Measurements from ENCODE around the gene HMX1. TPM values are rescaled to one million over a fixed set of nuclear protein-coding genes. Genes with fewer than 3 reads are reported as not detected.

HMX1 gene
- total RNA-seq, 1 donor = not detected

DNA sequence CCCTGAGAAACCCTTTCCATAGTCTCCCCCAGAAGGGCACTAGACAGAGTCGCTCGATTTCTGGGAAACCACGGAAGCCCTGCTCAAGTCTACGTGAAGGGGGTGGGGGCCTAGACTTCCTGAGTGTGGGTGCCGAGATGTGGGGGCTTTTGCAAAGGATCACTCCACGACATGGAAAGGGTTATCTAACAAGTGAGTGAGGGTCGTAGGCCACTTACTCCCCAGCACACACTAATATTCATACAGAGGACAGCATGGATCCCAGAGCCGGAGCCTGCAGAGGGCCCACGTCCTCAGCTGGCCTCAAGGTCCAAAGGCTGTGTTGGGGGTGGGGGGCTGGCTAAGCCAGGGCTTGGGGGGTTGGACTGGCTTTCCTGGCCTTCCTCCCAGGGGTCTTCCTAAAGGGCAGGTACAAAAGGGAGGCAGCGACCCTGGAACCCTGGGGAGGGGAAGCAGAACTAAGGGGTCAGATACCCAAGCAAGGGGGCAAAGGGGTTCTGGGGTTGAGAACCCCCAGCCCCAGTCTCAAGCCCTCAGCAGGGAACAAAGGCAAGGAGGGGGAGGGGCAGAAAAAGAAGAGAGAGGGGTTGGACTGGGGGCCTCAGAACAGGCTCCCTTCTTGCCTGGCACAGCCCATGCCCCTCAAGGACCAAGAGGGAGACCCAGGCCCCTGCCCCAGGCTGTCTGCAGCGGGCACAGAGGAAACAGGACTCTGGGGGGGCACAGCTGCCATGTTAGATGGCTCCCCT lies 1.6 kb downstream of the HMX1 start:
- TF ChIP-seq, protein P1, sequence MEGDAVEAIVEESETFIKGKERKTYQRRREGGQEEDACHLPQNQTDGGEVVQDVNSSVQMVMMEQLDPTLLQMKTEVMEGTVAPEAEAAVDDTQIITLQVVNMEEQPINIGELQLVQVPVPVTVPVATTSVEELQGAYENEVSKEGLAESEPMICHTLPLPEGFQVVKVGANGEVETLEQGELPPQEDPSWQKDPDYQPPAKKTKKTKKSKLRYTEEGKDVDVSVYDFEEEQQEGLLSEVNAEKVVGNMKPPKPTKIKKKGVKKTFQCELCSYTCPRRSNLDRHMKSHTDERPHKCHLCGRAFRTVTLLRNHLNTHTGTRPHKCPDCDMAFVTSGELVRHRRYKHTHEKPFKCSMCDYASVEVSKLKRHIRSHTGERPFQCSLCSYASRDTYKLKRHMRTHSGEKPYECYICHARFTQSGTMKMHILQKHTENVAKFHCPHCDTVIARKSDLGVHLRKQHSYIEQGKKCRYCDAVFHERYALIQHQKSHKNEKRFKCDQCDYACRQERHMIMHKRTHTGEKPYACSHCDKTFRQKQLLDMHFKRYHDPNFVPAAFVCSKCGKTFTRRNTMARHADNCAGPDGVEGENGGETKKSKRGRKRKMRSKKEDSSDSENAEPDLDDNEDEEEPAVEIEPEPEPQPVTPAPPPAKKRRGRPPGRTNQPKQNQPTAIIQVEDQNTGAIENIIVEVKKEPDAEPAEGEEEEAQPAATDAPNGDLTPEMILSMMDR (IDR thresholded peaks at IDR 0.05; ENCODE audit: extremely low read depth, low read depth, low read length) = no peak
- no peaks in the 10 kb centered on the region for H3K79me2 ChIP-seq (ENCODE audit: insufficient read depth, low read length)
- peaks cover 70% of the 10 kb centered on the region for H3K27me3 ChIP-seq (ENCODE audit: insufficient read depth, low read length)
- no peak overlapping the region for H2AFZ ChIP-seq (ENCODE audit: low read length)
- H3K9me3 ChIP-seq (ENCODE audit: low read depth, low read length) = no peaks in the 10 kb centered on the region
- H3K27ac ChIP-seq (ENCODE audit: low read depth, low read length) = no peak overlapping the region
- no peak overlapping the region for H3K4me3 ChIP-seq (ENCODE audit: insufficient read depth, low read length)
- DNase-seq (ENCODE audit: insufficient read length, low spot score, missing footprints) = no peak
- no peaks in the 10 kb centered on the region for H3K36me3 ChIP-seq (ENCODE audit: insufficient read depth, low read length)
- H3K4me1 ChIP-seq (ENCODE audit: insufficient read depth, low read length) = no peaks in the 10 kb centered on the region
- no peaks in the 10 kb centered on the region for H4K20me1 ChIP-seq (ENCODE audit: insufficient read depth, low read length)
- no peak overlapping the region for H3K4me2 ChIP-seq (ENCODE audit: insufficient read depth, low read length)

DNA sequence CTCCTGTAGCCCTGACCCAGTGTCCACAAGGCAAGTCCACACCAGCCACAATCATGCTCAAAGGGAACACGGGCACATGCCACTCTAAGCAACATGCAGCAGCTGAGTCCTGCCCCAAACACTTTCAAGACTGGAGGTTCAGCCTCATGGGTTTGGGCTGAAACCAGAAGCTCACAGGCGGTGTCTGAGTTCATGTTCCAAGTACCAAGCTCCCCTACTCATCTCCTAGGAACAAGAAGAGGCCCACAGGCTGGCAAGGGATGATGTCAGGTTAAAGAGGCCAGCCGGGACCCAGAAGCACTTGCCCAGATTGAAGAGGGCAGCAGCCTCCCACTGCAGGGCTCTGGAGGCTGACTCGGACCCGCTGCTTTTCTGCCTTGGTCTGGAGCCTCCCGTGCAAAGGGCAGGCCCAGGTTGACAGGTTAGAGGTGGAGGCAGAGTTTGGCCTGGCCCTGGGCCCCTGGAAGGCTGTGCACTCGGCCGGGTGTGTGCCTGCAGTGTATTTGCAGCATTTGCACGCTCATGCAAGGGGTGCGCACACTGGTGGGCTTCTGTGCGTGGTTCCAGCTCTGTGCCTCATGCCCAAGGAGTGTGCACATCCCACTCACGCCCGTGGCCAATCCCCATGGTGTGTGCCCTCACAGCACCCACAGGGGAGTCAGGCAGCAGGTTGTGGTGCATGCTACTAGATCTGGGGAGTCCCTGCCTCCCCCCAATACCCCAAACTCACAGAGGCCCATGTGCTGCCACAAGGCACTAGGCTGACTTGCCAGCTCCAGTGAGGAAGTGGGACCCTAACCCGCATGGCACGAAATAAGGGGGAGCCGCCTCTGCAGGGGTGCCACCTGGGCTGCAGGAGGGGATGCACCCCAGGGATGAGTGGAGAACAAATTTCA lies 2.4 kb downstream of the HMX1 start:
- H2AFZ ChIP-seq (ENCODE audit: low read length) = no peak overlapping the region
- H3K79me2 ChIP-seq (ENCODE audit: insufficient read depth, low read length) = no peaks in the 10 kb centered on the region
- no peak overlapping the region for H3K4me2 ChIP-seq (ENCODE audit: insufficient read depth, low read length)
- DNase-seq (ENCODE audit: insufficient read length, low spot score, missing footprints) = no peak
- no peak overlapping the region for H3K4me3 ChIP-seq (ENCODE audit: insufficient read depth, low read length)
- no peaks in the 10 kb centered on the region for H3K36me3 ChIP-seq (ENCODE audit: insufficient read depth, low read length)
- TF ChIP-seq, protein P1 (IDR thresholded peaks at IDR 0.05; ENCODE audit: extremely low read depth, low read depth, low read length) = no peak
- H3K27ac ChIP-seq (ENCODE audit: low read depth, low read length) = no peak overlapping the region
- no peaks in the 10 kb centered on the region for H3K4me1 ChIP-seq (ENCODE audit: insufficient read depth, low read length)
- H4K20me1 ChIP-seq (ENCODE audit: insufficient read depth, low read length) = no peaks in the 10 kb centered on the region
- no peaks in the 10 kb centered on the region for H3K9me3 ChIP-seq (ENCODE audit: low read depth, low read length)
- peaks cover 62% of the 10 kb centered on the region for H3K27me3 ChIP-seq (ENCODE audit: insufficient read depth, low read length)

DNA sequence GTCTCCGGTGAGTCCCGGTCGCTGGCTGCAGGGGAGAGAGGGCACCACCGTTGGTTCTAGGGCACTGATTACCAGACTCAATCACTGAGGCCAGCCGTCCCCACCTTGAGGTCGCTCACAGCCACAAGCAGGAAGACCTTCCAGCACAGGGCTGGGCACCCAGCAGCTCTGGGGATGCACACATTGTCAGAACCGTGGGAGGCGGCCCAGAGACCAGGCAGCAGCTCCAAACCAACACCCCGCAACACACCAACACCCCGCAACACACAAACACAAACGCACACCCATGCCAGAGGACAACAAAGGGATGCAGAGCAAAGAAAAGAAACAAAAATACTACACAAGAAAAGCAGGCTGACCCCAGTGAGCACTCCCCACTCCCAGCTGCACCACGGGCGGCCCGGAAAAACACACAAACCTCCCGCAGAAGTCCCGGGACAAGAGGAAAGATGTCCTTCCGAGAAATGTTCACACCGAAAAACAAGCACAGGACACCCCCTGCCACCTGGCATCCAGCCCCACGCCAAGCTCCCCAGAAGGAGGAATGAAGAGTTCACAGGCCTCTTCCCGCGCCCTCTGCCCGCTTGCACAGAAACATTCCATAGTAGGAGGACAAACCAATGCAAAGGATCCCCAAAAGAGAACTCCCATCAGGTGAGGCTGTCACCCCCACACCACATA lies 3.2 kb downstream of the HMX1 start:
- no peaks in the 10 kb centered on the region for H3K79me2 ChIP-seq (ENCODE audit: insufficient read depth, low read length)
- H4K20me1 ChIP-seq (ENCODE audit: insufficient read depth, low read length) = no peaks in the 10 kb centered on the region
- H3K36me3 ChIP-seq (ENCODE audit: insufficient read depth, low read length) = no peaks in the 10 kb centered on the region
- no peaks in the 10 kb centered on the region for H3K9me3 ChIP-seq (ENCODE audit: low read depth, low read length)
- no peak overlapping the region for H3K4me2 ChIP-seq (ENCODE audit: insufficient read depth, low read length)
- no peak overlapping the region for H3K4me3 ChIP-seq (ENCODE audit: insufficient read depth, low read length)
- no peaks in the 10 kb centered on the region for H3K4me1 ChIP-seq (ENCODE audit: insufficient read depth, low read length)
- TF ChIP-seq, protein P1 (IDR thresholded peaks at IDR 0.05; ENCODE audit: extremely low read depth, low read depth, low read length) = no peak
- no peak overlapping the region for H2AFZ ChIP-seq (ENCODE audit: low read length)
- H3K27ac ChIP-seq (ENCODE audit: low read depth, low read length) = no peak overlapping the region
- peaks cover 61% of the 10 kb centered on the region for H3K27me3 ChIP-seq (ENCODE audit: insufficient read depth, low read length)
- DNase-seq (ENCODE audit: insufficient read length, low spot score, missing footprints) = no peak
